HUES6 (cell line): Measurements from ENCODE around the gene TADA2A.
"Not testable (repeated sequence)": the region's sequence is repeated elsewhere in the genome, so short reads cannot be mapped to it uniquely, and the experiment has no call there.

Experiments used
- H3K27ac ChIP-seq: 2 replicates; pipeline ENCODE4 v1.7.0; 2013; ENCODE audit warnings: low read depth, mild to moderate bottlenecking, low read length, inconsistent platforms
- H3K27me3 ChIP-seq: 2 replicates; pipeline ENCODE4 v1.6.1; 2013; ENCODE audit warnings: low read length; ENCODE audit not compliant: control insufficient read depth, insufficient read depth
- H3K36me3 ChIP-seq: 2 replicates; pipeline ENCODE4 v1.6.1; 2013; ENCODE audit warnings: low read length; ENCODE audit not compliant: control insufficient read depth, insufficient read depth
- H3K4me1 ChIP-seq: 2 replicates; pipeline ENCODE4 v1.6.1; 2013; ENCODE audit warnings: low read length; ENCODE audit not compliant: control insufficient read depth, insufficient read depth
- H3K4me3 ChIP-seq: 2 replicates; pipeline ENCODE4 v1.5.1; 2013; ENCODE audit warnings: low read depth, low read length
- H3K9ac ChIP-seq: one replicate; pipeline ENCODE4 v1.6.1; 2013; ENCODE audit warnings: mild to moderate bottlenecking, low read length
- H3K9me3 ChIP-seq: 2 replicates; pipeline ENCODE4 v1.6.1; 2013; ENCODE audit warnings: low read depth, low read length; ENCODE audit not compliant: control insufficient read depth, insufficient read depth

TADA2A gene

GRCh38 chr17:37494401-37494831, 87.7 kb downstream of the TADA2A start:
- no peak overlapping the region for H3K4me3 ChIP-seq
- no peak overlapping the region for H3K9ac ChIP-seq
- H3K27ac ChIP-seq: no peak overlapping the region
- H3K9me3 ChIP-seq: no peaks in the 10 kb centered on the region
- no peaks in the 10 kb centered on the region for H3K27me3 ChIP-seq
- H3K4me1 ChIP-seq: peaks cover 28% of the 10 kb centered on the region
- H3K36me3 ChIP-seq: no peaks in the 10 kb centered on the region

GRCh38 chr17:37494971-37495370, 88.3 kb downstream of the TADA2A start:
- H3K27me3 ChIP-seq: no peaks in the 10 kb centered on the region
- peaks cover 28% of the 10 kb centered on the region for H3K4me1 ChIP-seq
- H3K36me3 ChIP-seq: no peaks in the 10 kb centered on the region
- H3K27ac ChIP-seq: no peak overlapping the region
- no peaks in the 10 kb centered on the region for H3K9me3 ChIP-seq
- H3K9ac ChIP-seq: peak overlapping the region; percentile 42
- H3K4me3 ChIP-seq: no peak overlapping the region

GRCh38 chr17:37500378-37500777, 93.7 kb downstream of the TADA2A start:
- H3K4me1 ChIP-seq: peaks cover 7% of the 10 kb centered on the region
- H3K27ac ChIP-seq: no peak overlapping the region
- no peak overlapping the region for H3K4me3 ChIP-seq
- H3K9me3 ChIP-seq: no peaks in the 10 kb centered on the region
- H3K9ac ChIP-seq: no peak overlapping the region
- no peaks in the 10 kb centered on the region for H3K36me3 ChIP-seq
- H3K27me3 ChIP-seq: no peaks in the 10 kb centered on the region

- Histone ChIP-seq H3K9ac (no peak overlapping the region), H3K9me3 (no peaks in the 10 kb centered on the region), H3K27me3 (no peaks in the 10 kb centered on the region), H3K36me3 (no peaks in the 10 kb centered on the region), H3K4me3 (no peak overlapping the region), H3K4me1 (0 out of 2 replicates have a peak, but pooled peaks cover 9% of the 10 kb centered on the region), H3K27ac (no peak overlapping the region)
Measured at GRCh38 chr17:37502009-37502936, 95.6 kb downstream of the TADA2A start.

- Histone ChIP-seq H3K27me3 (no peaks in the 10 kb centered on the region), H3K27ac (no peak overlapping the region), H3K9me3 (no peaks in the 10 kb centered on the region), H3K4me1 (0 out of 2 replicates have a peak, but pooled peaks cover 9% of the 10 kb centered on the region), H3K36me3 (no peaks in the 10 kb centered on the region), H3K9ac (no peak overlapping the region), H3K4me3 (no peak overlapping the region)
Measured at GRCh38 chr17:37503148-37503547, 96.5 kb downstream of the TADA2A start.

GRCh38 chr17:37505333-37505732, 98.6 kb downstream of the TADA2A start:
- H3K36me3 ChIP-seq: no peaks in the 10 kb centered on the region
- 0 out of 2 replicates have a peak, but pooled peaks cover 9% of the 10 kb centered on the region for H3K4me1 ChIP-seq
- no peak overlapping the region for H3K4me3 ChIP-seq

GRCh38 chr17:37506678-37507077, 100.0 kb downstream of the TADA2A start:
- Histone ChIP-seq H3K9ac (no peak overlapping the region), H3K27ac (no peak overlapping the region), H3K4me3 (no peak overlapping the region)

More at GRCh38 chr17:37505333-37505732, 98.6 kb downstream of the TADA2A start:
- Histone ChIP-seq H3K27ac (no peak overlapping the region), H3K27me3 (no peaks in the 10 kb centered on the region), H3K9ac (no peak overlapping the region), H3K9me3 (no peaks in the 10 kb centered on the region)

GRCh38 chr17:37507111-37507510, 100.4 kb downstream of the TADA2A start:
- Histone ChIP-seq H3K9ac (no peak overlapping the region), H3K36me3 (peaks cover 2% of the 10 kb centered on the region)

More at GRCh38 chr17:37506678-37507077, 100.0 kb downstream of the TADA2A start:
- H3K9me3 ChIP-seq: no peaks in the 10 kb centered on the region
- H3K27me3 ChIP-seq: no peaks in the 10 kb centered on the region
- no peaks in the 10 kb centered on the region; the same call in 1 of the 2 replicates for H3K36me3 ChIP-seq
- H3K4me1 ChIP-seq: 0 out of 2 replicates have a peak, but pooled peaks cover 3% of the 10 kb centered on the region

GRCh38 chr17:37510056-37510455, 103.4 kb downstream of the TADA2A start:
- Histone ChIP-seq H3K36me3 (peaks cover 21% of the 10 kb centered on the region), H3K9ac (no peak overlapping the region), H3K4me1 (0 out of 2 replicates have a peak, but pooled peaks cover 3% of the 10 kb centered on the region), H3K27ac (no peak overlapping the region), H3K9me3 (no peaks in the 10 kb centered on the region), H3K4me3 (no peak overlapping the region), H3K27me3 (no peaks in the 10 kb centered on the region)

More at GRCh38 chr17:37507111-37507510, 100.4 kb downstream of the TADA2A start:
- no peaks in the 10 kb centered on the region for H3K9me3 ChIP-seq
- H3K4me1 ChIP-seq: 0 out of 2 replicates have a peak, but pooled peaks cover 3% of the 10 kb centered on the region
- H3K27ac ChIP-seq: no peak overlapping the region
- no peaks in the 10 kb centered on the region for H3K27me3 ChIP-seq
- no peak overlapping the region for H3K4me3 ChIP-seq

GRCh38 chr17:37511642-37512041, 105.0 kb downstream of the TADA2A start:
- H3K9me3 ChIP-seq, H3K27ac ChIP-seq, H3K9ac ChIP-seq, H3K4me3 ChIP-seq, H3K27me3 ChIP-seq, H3K4me1 ChIP-seq: not testable (repeated sequence)
- peaks cover 22% of the 10 kb centered on the region for H3K36me3 ChIP-seq

- peaks cover 29% of the 10 kb centered on the region for H3K36me3 ChIP-seq
Measured at GRCh38 chr17:37512442-37513068, 105.9 kb downstream of the TADA2A start.

More at GRCh38 chr17:37512442-37513068, 105.9 kb downstream of the TADA2A start:
- Histone ChIP-seq H3K9ac (no peak overlapping the region), H3K4me1 (no peaks in the 10 kb centered on the region), H3K4me3 (no peak overlapping the region), H3K27me3 (no peaks in the 10 kb centered on the region), H3K9me3 (no peaks in the 10 kb centered on the region), H3K27ac (no peak overlapping the region)
